WTC11 (cell line): ENCODE results near the gene FBXL7. TPM values are rescaled to one million over a fixed set of nuclear protein-coding genes. Genes with fewer than 3 reads are reported as not detected.

Experiments used
- ATAC-seq: fragments of 200-7000 bp; cut with Tn5 transposase; 2 replicates; pipeline ENCODE4 v1.10.0; 2021; ENCODE audit warnings: mild to moderate bottlenecking, moderate library complexity
- CTCF ChIA-PET: fragments of 300-600 bp; sonication (Branson Sonifier 250); formaldehyde crosslinking; loops from one replicate; lab custom pipeline; 2021; ENCODE audit warnings: antibody characterized with exemption; lab: Charles Lee
- POLR2A ChIA-PET: fragments of 350-600 bp; sonication (Branson Sonifier 250); formaldehyde crosslinking; loops from one replicate; lab custom pipeline; 2021; ENCODE audit warnings: antibody characterized with exemption; lab: Charles Lee
- DNase-seq: peaks from one replicate; pipeline ENCODE4 v3.0.0; 2021; ENCODE audit warnings: low spot score
- H3K27ac Mint-ChIP-seq: 2 replicates; pipeline ENCODE4 v1.8.0; 2021; ENCODE audit warnings: mixed read lengths
- H3K27me3 Mint-ChIP-seq: 2 replicates; pipeline ENCODE4 v1.8.0; 2021; ENCODE audit warnings: low read depth, mild to moderate bottlenecking, moderate library complexity, mixed read lengths
- H3K36me3 Mint-ChIP-seq: 2 replicates; pipeline ENCODE4 v1.8.0; 2021; ENCODE audit warnings: mixed read lengths
- H3K4me1 Mint-ChIP-seq: 2 replicates; pipeline ENCODE4 v1.8.0; 2022; ENCODE audit warnings: mixed read lengths
- H3K4me3 Mint-ChIP-seq: 2 replicates; pipeline ENCODE4 v1.8.0; 2021; ENCODE audit warnings: mild to moderate bottlenecking, moderate library complexity, mixed read lengths
- H3K9me3 Mint-ChIP-seq: 2 replicates; pipeline ENCODE4 v1.8.0; 2021; ENCODE audit warnings: mixed read lengths
- CREM ChIP-seq: sonication (generic); formaldehyde crosslinking; IDR thresholded peaks from 2 replicates; pipeline ENCODE4 v1.8.1; 2022; ENCODE audit warnings: mild to moderate bottlenecking, missing genetic modification reagents, moderate library complexity
- ESRRA ChIP-seq: sonication (generic); formaldehyde crosslinking; IDR thresholded peaks from 2 replicates; pipeline ENCODE4 v1.8.1; 2022; ENCODE audit warnings: mild to moderate bottlenecking, missing genetic modification reagents, borderline replicate concordance
- FOXJ3 ChIP-seq: sonication (generic); formaldehyde crosslinking; IDR thresholded peaks from 2 replicates; pipeline ENCODE4 v1.9.0; 2021; ENCODE audit warnings: missing genetic modification reagents, mild to moderate bottlenecking, borderline replicate concordance
- KAT7 ChIP-seq: sonication (generic); formaldehyde crosslinking; IDR thresholded peaks from 2 replicates; pipeline ENCODE4 v1.8.1; 2023; ENCODE audit warnings: missing genetic modification reagents, mild to moderate bottlenecking, borderline replicate concordance
- NFATC4 ChIP-seq: fragments of 250-450 bp; sonication (Bioruptor Pico); IDR thresholded peaks from 2 replicates; pipeline ENCODE4 v1.9.0; 2021; ENCODE audit warnings: mild to moderate bottlenecking
- PRRX2 ChIP-seq: fragments of 250-450 bp; sonication (Bioruptor Pico); IDR thresholded peaks from 2 replicates; pipeline ENCODE4 v1.8.0; 2021; ENCODE audit warnings: mild to moderate bottlenecking
- TEAD4 ChIP-seq: sonication (generic); formaldehyde crosslinking; IDR thresholded peaks from 2 replicates; pipeline ENCODE4 v1.8.0; 2022; ENCODE audit warnings: mild to moderate bottlenecking, missing genetic modification reagents
- TP53 ChIP-seq: sonication (generic); formaldehyde crosslinking; IDR thresholded peaks from 2 replicates; pipeline ENCODE4 v1.8.1; 2023; ENCODE audit warnings: mild to moderate bottlenecking, missing genetic modification reagents
- ZNF121 ChIP-seq: sonication (generic); formaldehyde crosslinking; IDR thresholded peaks from 2 replicates; pipeline ENCODE4 v1.8.0; 2023; ENCODE audit warnings: missing genetic modification reagents
- ZNF138 ChIP-seq: sonication (generic); formaldehyde crosslinking; conservative IDR thresholded peaks from 2 replicates; pipeline ENCODE4 v1.8.1; 2022; ENCODE audit warnings: mild to moderate bottlenecking, moderate library complexity, missing genetic modification reagents
- total RNA-seq: library from RNA; stranded (reverse); gene quantifications from 3 replicates; pipeline ENCODE4 v1.2.3, GENCODE V29; 2021
- TF ChIP-seq, protein P1 (sequence below): sonication (generic); formaldehyde crosslinking; IDR thresholded peaks from 2 replicates; pipeline ENCODE4 v1.8.1; 2023; ENCODE audit warnings: mild to moderate bottlenecking, moderate library complexity, missing genetic modification reagents
- TF ChIP-seq, protein P2 (sequence below): fragments of 200-600 bp; IDR thresholded peaks from 2 replicates; pipeline ENCODE4 v1.8.0; 2022; ENCODE audit warnings: antibody characterized with exemption
- TF ChIP-seq, protein P3 (sequence below): fragments of 250-450 bp; sonication (Bioruptor Pico); IDR thresholded peaks from 2 replicates; pipeline ENCODE4 v1.9.0; 2021; ENCODE audit warnings: mild to moderate bottlenecking
- TF ChIP-seq, protein P4 (sequence below): fragments of 250-450 bp; sonication (Bioruptor Pico); IDR thresholded peaks from 2 replicates; pipeline ENCODE4 v2.1.2; 2022; ENCODE audit warnings: mild to moderate bottlenecking, moderate library complexity
- TF ChIP-seq, protein P5 (sequence below): sonication (generic); formaldehyde crosslinking; IDR thresholded peaks from 2 replicates; pipeline ENCODE4 v1.8.0; 2023; ENCODE audit warnings: missing genetic modification reagents
- TF ChIP-seq, protein P6 (sequence below): sonication (generic); formaldehyde crosslinking; IDR thresholded peaks from 2 replicates; pipeline ENCODE4 v1.8.1; 2022; ENCODE audit warnings: missing genetic modification reagents, borderline replicate concordance

Gene FBXL7
- total RNA-seq, 1 experiment from 2014 or later, result 13.8 TPM

DNA sequence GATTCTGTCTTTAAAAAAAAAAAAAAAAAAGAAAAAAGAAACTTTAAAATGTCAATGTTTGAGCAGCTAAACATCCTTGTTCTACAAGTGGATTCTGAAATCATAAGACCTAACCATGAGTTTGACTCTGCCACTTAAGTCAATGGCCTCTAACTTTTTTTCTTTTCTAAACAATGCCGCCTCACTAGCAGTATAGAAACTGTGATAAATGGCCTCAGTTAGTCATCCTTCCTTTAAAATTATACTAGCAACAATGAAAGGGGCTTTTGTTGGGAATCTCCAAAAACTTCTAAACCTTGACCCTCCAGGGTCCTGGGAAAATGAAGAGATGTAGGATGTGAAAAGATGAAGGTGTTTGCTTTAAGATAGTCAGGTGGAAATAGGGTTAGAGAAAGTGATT, 71.1 kb downstream of the FBXL7 start (continued):
- TF ChIP-seq, protein P1, sequence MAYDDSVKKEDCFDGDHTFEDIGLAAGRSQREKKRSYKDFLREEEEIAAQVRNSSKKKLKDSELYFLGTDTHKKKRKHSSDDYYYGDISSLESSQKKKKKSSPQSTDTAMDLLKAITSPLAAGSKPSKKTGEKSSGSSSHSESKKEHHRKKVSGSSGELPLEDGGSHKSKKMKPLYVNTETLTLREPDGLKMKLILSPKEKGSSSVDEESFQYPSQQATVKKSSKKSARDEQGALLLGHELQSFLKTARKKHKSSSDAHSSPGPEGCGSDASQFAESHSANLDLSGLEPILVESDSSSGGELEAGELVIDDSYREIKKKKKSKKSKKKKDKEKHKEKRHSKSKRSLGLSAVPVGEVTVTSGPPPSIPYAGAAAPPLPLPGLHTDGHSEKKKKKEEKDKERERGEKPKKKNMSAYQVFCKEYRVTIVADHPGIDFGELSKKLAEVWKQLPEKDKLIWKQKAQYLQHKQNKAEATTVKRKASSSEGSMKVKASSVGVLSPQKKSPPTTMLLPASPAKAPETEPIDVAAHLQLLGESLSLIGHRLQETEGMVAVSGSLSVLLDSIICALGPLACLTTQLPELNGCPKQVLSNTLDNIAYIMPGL (CRISPR knock-in tag), result no peak

DNA sequence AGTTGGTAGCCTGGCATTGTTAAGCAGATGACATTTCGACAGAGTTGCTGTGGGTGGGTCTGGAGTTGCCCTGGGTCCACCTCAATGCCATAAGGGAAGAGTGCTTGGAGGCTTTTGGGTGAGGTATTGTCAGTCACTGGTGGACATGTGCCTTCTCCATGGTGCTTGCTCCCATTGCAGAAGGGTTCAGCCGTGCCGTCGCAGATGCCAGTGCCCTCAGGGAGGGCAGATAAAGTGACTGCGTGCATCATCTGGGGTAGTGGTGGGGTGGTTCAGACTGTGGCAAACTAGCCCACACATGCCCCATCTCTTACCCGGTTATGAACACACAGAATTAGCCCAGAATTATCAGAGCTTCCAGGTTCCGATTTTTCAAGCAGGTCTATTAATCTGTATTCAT, 71.6 kb downstream of the FBXL7 start:
- TF ChIP-seq ZNF138 (CRISPR knock-in tag) (no peak), TP53 (CRISPR knock-in tag) (no peak), ZNF121 (no peak), ESRRA (CRISPR knock-in tag) (no peak), NFATC4 (CRISPR knock-in tag) (no peak), KAT7 (CRISPR knock-in tag) (no peak), TEAD4 (CRISPR knock-in tag) (no peak), CREM (no peak), FOXJ3 (CRISPR knock-in tag) (no peak), PRRX2 (CRISPR knock-in tag) (no peak)
- TF ChIP-seq, protein P2, sequence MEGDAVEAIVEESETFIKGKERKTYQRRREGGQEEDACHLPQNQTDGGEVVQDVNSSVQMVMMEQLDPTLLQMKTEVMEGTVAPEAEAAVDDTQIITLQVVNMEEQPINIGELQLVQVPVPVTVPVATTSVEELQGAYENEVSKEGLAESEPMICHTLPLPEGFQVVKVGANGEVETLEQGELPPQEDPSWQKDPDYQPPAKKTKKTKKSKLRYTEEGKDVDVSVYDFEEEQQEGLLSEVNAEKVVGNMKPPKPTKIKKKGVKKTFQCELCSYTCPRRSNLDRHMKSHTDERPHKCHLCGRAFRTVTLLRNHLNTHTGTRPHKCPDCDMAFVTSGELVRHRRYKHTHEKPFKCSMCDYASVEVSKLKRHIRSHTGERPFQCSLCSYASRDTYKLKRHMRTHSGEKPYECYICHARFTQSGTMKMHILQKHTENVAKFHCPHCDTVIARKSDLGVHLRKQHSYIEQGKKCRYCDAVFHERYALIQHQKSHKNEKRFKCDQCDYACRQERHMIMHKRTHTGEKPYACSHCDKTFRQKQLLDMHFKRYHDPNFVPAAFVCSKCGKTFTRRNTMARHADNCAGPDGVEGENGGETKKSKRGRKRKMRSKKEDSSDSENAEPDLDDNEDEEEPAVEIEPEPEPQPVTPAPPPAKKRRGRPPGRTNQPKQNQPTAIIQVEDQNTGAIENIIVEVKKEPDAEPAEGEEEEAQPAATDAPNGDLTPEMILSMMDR, result no peak
- TF ChIP-seq, protein P3, sequence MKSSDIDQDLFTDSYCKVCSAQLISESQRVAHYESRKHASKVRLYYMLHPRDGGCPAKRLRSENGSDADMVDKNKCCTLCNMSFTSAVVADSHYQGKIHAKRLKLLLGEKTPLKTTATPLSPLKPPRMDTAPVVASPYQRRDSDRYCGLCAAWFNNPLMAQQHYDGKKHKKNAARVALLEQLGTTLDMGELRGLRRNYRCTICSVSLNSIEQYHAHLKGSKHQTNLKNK (CRISPR knock-in tag), result no peak
- TF ChIP-seq, protein P4, sequence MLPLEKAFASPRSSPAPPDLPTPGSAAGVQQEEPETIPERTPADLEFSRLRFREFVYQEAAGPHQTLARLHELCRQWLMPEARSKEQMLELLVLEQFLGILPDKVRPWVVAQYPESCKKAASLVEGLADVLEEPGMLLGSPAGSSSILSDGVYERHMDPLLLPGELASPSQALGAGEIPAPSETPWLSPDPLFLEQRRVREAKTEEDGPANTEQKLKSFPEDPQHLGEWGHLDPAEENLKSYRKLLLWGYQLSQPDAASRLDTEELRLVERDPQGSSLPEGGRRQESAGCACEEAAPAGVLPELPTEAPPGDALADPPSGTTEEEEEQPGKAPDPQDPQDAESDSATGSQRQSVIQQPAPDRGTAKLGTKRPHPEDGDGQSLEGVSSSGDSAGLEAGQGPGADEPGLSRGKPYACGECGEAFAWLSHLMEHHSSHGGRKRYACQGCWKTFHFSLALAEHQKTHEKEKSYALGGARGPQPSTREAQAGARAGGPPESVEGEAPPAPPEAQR (CRISPR knock-in tag), result no peak
- TF ChIP-seq, protein P5, sequence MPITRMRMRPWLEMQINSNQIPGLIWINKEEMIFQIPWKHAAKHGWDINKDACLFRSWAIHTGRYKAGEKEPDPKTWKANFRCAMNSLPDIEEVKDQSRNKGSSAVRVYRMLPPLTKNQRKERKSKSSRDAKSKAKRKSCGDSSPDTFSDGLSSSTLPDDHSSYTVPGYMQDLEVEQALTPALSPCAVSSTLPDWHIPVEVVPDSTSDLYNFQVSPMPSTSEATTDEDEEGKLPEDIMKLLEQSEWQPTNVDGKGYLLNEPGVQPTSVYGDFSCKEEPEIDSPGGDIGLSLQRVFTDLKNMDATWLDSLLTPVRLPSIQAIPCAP (CRISPR knock-in tag), result no peak
- TF ChIP-seq, protein P1 (CRISPR knock-in tag), result no peak
- TF ChIP-seq, protein P6, sequence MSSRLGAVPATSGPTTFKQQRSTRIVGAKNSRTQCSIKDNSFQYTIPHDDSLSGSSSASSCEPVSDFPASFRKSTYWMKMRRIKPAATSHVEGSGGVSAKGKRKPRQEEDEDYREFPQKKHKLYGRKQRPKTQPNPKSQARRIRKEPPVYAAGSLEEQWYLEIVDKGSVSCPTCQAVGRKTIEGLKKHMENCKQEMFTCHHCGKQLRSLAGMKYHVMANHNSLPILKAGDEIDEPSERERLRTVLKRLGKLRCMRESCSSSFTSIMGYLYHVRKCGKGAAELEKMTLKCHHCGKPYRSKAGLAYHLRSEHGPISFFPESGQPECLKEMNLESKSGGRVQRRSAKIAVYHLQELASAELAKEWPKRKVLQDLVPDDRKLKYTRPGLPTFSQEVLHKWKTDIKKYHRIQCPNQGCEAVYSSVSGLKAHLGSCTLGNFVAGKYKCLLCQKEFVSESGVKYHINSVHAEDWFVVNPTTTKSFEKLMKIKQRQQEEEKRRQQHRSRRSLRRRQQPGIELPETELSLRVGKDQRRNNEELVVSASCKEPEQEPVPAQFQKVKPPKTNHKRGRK, result no peak
- TF ChIP-seq, all 79 proteins: peak for 0
- POLR2A ChIA-PET, result interaction anchor here (0.6 kb wide), 1 partner anchor 740 kb away, joined by 4 read pairs; no protein-coding TSS in a partner anchor
- H3K4me1 Mint-ChIP-seq, result peaks cover 21% of the 10 kb centered on the region
- no peak for ATAC-seq
- DNase-seq, result no peak
- H3K27me3 Mint-ChIP-seq, result no peaks in the 10 kb centered on the region
- H3K27ac Mint-ChIP-seq, result no peak overlapping the region
- H3K4me3 Mint-ChIP-seq, result no peak overlapping the region
- CTCF ChIA-PET, result interaction anchor here (0.7 kb wide), 1 partner anchor 161 kb away, joined by 4 read pairs; no protein-coding TSS in a partner anchor
- H3K9me3 Mint-ChIP-seq, result no peaks in the 10 kb centered on the region
- H3K36me3 Mint-ChIP-seq, result no peaks in the 10 kb centered on the region
